MV-4-11 (cell line): ENCODE measurements around the gene EFNB2.

Source experiments
- DNase-seq: peaks from one replicate; lab custom pipeline; 2025; lab: John Stamatoyannopoulos, UW

The EFNB2 gene

DNA sequence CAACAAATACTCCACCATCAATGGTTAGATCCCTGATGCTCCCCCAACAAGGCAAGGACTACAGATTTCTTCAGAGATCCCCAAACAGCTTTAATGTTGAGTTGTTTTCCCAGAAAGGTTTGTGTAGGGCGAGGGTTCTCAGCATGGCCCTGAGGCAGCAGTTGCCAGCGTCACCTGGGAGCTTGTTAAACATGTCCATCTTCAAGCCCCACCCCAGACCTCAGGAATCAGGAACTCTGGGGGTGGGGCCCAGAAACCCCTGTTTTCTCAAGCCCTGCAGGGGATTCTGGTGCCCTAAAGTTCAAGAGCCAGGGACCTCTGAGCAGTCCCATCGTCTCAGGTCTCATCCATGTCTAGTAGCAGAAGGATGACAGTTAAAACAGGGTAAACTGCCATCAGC is 9.6 kb downstream of the EFNB2 start:
- no peak for DNase-seq

- no peak for DNase-seq
Measured at GRCh38 chr13:106524108-106524507, 11.4 kb downstream of the EFNB2 start.

DNA sequence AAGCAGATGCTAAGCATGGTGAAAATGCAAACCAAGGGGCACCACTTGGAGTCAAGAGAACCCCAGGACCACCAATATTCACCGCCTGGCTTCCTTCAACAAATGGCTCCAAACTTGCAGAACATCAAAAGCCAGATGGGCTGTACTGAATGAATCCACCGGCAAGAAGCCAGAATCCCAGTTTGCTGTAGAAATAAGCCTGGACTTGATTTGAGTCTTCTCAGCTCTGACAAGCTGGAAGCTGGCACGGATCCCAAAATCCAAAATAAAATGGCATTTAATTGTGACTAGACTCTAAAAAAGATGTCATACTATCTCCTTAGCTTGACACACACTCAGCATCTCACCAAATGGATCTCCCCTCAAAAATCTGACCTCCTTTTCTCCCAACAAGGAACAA is 11.9 kb downstream of the EFNB2 start:
- no peak for DNase-seq

DNA sequence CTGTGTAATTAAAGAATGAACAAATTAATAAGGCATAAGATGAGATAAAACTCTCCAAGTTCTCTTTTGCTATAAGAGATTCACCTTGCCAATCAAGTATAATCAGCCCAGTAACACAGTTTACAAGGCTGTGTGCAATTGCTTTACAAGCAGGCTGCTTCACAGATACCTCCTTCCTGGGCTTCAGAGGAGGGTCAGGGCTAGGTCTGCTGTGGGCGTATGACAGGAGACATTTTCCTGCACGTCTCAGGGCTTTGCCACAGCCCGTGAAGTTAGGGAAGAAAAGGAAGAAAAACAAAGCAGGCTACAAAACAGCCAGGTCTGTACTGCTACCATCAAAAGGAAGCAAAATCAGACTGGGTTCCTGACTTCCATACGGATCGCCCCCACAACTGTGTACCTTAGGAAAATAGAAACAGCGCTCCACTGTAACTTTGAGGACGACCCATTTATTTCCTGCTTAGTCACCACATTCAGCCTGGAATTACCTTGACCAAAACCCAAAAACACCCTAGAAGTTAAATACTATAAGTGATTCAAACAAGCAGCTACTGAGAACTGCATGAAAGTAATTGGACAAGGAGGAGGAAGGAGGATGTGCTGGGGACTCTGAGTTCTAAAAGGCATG is 12.4 kb downstream of the EFNB2 start:
- DNase-seq = no peak

DNA sequence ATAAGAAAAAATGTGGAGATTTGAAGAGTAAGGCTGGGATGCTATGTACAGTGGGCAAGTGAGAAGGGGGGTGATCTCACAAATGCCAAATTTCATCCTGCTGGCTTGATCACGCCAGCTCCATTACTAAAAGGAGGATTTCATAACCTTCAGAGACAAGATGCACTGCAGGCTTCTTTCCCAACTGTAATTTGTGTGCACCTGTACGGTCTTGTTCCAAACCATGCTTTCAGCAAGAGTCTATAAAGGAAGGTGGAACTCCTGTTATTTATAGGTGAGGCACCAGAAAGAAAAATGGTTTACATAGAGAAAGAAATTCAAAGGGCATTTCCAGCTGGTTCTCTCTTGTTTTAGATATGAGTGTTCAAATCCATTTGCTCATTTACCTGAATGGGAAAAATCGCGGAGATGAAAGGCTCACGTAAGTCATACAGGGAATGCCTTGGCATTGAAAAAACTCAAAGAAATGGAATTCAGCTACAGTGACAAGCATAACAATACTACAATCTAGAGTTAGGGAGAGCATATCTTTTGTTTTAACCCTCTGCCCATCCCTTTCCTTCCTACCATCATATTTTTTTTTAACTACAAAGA is 13.3 kb downstream of the EFNB2 start:
- DNase-seq = no peak

DNA sequence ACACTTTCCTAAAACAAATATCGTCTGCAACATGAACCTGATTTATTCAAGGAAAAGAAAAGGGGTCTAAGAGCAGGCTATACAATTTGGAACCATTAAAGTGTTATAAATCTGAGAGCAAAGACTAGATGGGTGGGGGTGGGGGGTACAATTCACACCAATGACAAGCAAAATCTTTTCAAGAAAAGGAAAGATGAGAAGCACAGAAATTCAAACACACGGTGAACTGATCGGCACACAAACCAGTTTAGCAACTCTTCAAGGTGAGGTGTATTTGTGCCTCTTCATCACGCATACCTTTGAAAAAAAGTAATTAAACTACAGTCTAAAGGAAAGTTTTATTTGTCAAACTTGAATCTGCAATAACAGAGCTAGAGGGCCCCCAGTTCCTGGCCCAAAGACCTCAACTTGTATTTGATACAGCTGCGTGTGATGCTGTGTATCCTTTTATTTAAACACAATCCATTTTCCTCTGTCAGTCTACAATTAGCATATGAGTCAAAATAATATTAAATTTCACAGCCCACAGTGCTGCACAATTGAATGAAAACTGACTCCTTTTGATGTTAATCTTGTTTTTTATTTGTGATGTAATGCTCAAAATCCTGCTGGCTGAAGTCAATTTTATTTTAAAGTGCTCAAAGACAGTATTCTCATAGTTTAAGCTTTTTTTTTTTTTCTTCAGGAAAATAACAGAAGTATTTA is 14.2 kb downstream of the EFNB2 start:
- DNase-seq = no peak

DNA sequence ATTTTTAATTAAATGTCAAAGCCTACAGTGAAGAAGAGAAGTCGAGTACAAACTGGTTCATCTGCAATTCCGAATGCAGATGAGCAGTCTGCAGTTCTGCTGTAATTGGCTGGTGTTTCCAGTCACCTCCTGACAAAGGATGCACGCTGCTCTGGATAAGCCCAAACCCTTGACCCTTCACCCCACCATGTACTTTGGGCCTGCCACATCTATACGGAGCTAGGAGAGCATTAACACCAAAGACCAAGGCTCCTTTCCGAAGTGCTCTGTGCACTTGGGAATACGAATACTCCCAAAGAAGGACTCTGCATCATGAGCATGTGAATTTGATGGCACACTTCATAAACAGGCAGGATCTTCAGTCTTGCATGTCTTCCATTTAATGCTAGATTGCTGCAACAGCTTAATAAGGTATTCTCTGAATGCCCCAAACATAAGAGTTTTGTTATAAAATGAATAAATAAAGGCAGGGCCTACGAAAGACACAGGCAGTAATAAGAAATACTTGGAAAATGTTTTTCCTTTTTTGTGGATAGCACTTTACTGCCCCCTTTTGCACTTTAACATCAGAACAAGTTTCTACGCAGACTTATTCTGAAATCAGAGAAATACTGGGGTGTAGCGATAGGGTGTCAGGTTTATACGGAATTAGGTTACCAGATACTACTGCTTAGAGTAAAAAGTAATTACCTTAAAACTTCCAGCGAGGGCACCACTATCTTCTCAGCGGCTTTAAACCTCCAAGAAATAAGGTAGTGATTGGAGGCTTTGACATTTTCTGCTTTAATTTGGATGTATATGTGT is 15.0 kb downstream of the EFNB2 start:
- no peak for DNase-seq

DNA sequence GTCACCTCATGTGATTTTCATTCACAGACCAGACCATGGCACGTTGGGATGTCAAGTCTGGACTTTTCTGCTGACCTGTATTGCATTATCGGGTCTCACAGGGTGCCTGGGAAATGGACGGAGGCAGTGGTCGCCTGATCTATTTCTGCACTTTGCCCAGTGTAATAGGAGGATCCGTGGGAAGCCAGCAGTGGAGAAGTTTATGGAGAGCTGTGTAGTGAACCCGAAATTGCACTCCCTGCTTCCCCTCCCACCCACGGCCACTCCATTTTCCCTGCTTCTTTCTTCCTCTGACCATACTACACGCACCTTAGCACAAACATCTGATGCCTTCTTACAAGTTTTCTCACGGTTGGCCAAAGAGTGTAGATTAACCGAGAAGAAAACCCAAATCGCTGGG is 16.9 kb downstream of the EFNB2 start:
- DNase-seq = no peak

DNA sequence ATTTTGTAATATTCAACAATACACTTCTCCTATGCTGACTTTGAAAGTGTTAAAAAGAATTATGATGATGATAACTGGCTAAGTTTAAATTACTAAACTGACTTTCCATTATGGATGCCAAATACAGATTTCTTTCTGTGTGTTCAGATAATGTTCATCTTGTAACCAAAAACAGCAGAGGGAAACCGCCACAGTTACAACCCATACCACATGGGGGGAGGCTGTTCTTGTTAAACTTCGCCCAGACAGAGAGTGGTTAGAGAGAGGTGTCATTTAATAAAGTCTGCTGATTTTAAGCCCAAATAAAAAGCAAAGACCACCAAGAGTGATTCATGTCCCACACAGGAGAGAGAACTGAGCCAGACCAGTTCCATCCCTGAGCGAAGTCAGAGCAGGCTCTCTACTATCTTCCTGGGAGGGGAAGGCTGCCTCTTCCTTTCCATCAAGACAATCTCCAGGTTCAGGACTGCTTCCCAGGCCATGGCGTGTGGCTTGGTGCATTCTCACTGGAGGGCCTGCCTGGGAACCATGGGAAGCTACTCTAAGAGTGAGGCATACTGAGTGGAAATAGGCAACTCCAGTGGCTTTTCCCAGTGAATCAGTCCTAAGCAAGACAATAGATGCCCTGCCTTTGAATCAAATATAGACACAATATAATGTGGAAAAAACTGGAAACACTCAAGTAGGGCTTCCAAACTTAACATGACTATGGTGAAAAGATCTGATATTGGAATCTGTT is 18.2 kb downstream of the EFNB2 start:
- no peak for DNase-seq

GRCh38 chr13:106515635-106516254 is 19.7 kb downstream of the EFNB2 start:
- no peak for DNase-seq

GRCh38 chr13:106514928-106515634 is 20.4 kb downstream of the EFNB2 start:
- DNase-seq = no peak

DNA sequence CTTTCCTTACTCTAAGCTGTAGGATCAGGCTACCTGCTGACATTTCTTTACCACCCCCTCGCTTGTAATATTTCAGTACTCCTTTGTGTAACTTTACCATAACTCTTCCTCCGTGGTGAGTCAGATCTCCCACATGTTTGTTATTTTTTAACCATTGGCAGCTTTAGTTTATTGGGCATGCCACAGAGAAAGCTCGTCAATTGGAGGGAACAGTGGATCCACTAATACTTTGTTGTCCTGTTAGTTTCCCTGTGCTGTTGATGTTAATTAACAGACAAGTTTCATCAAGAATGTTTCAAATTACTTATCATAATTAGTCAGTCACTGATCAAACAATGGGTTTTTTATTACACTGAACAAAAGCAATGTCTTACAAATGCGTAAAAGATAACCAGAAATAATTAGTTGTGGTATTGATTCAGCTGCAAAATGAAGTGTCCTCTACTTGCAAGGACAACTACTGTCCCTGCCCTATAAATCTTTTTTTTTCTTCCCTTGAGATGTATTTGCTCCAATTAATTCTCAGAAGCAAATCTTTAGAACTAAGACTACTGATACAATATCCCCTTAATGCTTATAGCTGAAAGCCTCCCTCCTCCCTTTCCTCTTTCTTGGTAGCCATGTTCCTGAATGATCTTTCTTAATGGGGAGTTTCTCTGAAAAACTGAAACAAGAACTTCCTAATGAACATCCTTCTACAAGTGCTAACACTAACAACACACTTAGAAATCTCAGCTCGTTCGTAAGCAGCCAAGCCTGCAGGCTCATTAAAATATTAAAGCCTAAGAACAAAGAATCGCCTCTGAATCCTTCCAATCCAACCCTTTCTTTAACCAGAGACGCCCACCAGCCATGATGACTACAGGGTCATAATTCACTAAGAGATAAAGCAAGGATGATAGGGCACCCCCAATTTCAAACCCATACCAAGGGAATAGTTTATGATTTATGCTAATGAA is 22.2 kb downstream of the EFNB2 start:
- no peak for DNase-seq

GRCh38 chr13:106507560-106508274 is 27.7 kb downstream of the EFNB2 start:
- DNase-seq = peak; percentile 62

DNA sequence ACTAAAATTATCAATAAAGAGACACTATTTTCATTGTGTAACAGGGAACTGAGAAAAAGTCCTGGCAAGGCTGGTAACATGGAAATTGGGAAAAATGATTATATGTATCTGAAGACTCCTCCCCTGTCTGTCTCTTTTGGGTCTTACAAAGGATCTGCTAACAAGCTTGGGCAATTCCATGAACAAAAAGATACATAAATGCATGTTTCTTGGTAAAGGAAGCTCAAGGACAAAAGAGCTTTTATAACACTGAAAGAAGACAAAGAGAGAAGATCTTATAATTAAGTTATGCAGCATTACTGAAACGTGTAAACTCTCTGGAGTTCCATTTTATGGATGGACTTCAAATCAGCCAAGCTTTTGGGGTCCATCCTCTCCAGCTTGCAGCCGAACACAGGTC is 29.2 kb downstream of the EFNB2 start:
- no peak for DNase-seq

GRCh38 chr13:106505732-106506131 is 29.7 kb downstream of the EFNB2 start:
- DNase-seq = no peak

DNA sequence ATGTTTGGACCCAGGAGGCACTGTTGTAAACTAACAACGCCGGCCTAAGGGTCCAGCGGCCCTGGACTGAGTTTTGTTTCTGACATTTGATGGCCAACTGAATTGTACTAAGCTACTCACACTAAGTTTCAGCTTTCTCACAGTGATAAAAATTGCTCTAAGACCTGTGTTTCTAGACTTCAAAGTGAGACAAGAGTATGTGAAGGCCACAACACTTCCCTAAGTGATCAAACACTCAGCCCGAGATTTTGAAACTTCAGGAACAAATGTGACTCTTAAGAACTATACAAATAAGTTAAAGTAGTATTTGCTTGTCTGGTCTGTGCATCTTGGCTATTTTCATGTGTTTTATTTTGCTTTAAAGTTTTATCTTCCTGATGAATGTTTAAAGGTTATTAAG is 30.2 kb downstream of the EFNB2 start:
- DNase-seq = no peak

DNA sequence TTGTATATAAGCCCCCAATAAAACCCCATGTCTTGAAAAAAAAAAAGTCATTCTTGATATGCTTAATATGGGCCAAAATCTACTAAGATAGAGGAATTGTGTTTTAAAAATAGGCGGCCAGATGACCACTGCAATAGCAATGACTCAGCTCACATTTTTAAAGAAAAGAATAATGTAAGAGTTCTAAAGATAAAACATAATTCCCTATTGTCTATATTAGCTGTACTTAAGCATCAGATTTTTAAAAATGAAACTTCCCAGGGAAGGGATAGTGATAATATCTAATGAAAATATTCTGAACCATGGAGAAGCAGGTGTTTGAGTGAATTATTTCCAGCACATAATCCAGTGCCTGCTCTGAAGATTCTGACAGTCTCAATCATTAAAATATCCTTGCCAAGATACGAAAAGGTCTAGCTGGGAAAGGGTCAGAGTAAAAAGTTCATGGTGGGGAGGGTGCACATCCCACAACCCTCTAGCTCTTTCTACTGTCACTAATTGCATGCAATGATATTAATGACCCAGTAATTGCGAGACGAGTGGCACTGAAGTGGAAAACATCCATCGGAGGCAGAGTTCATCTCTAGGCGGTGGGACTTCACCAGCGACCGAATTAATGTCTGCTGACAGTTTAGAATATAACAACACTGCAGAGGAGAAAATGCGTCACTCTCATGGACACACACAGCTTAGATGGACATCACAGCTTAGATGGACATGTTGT is 31.6 kb downstream of the EFNB2 start:
- DNase-seq = no peak

GRCh38 chr13:106503272-106503671 is 32.2 kb downstream of the EFNB2 start:
- no peak for DNase-seq
